Mesendoderm (in vitro differentiated cells): ENCODE results near the gene LDLRAD1.
A peak's percentile ranks its signal among the peaks of the same experiment; 100 is the strongest.
"Not testable (repeated sequence)": the region's sequence is repeated elsewhere in the genome, so short reads cannot be mapped to it uniquely, and the experiment has no call there.

Source experiments
- DNase-seq: peaks from one replicate; pipeline ENCODE4 v3.0.0; 2013
- H2AK5ac ChIP-seq: 2 replicates; pipeline ENCODE4 v1.6.1; 2013; ENCODE audit warnings: low read length, inconsistent platforms
- H2BK120ac ChIP-seq: 2 replicates; pipeline ENCODE4 v1.6.1; 2013; ENCODE audit warnings: low read depth, mild to moderate bottlenecking, low read length, moderate library complexity, mixed read lengths
- H2BK15ac ChIP-seq: replicated peaks from 2 replicates; pipeline ENCODE4 v1.6.1; 2013; ENCODE audit warnings: low read depth, mild to moderate bottlenecking, moderate library complexity
- H2BK5ac ChIP-seq: 2 replicates; pipeline ENCODE4 v1.6.1; 2013; ENCODE audit warnings: low read length, inconsistent platforms
- H3K18ac ChIP-seq: 2 replicates; pipeline ENCODE4 v1.6.1; 2013; ENCODE audit warnings: mild to moderate bottlenecking, low read length, mixed read lengths
- H3K23ac ChIP-seq: one replicate; pipeline ENCODE4 v1.6.1; 2013; ENCODE audit warnings: low read length
- H3K27ac ChIP-seq: 2 replicates; pipeline ENCODE4 v1.5.1; 2013; ENCODE audit warnings: low read depth, mild to moderate bottlenecking, inconsistent platforms, low read length, moderate library complexity
- H3K27me3 ChIP-seq: 2 replicates; pipeline ENCODE4 v1.6.1; 2013; ENCODE audit warnings: low read length, control low read depth, mild to moderate bottlenecking, inconsistent platforms; ENCODE audit not compliant: insufficient read depth, poor library complexity
- H3K36me3 ChIP-seq: 2 replicates; pipeline ENCODE4 v1.6.1; 2013; ENCODE audit warnings: low read length, inconsistent platforms; ENCODE audit not compliant: control insufficient read depth, insufficient read depth
- H3K4ac ChIP-seq: one replicate; pipeline ENCODE4 v1.6.1; 2013; ENCODE audit warnings: low read depth, mild to moderate bottlenecking, low read length, moderate library complexity
- H3K4me1 ChIP-seq: 2 replicates; pipeline ENCODE4 v1.6.1; 2013; ENCODE audit warnings: low read depth, low read length, inconsistent platforms; ENCODE audit not compliant: control insufficient read depth
- H3K4me2 ChIP-seq: 2 replicates; pipeline ENCODE4 v1.6.1; 2013; ENCODE audit warnings: low read length
- H3K4me3 ChIP-seq: 2 replicates; pipeline ENCODE4 v1.5.1; 2013; ENCODE audit warnings: mild to moderate bottlenecking, low read length
- H3K56ac ChIP-seq: one replicate; pipeline ENCODE4 v1.6.1; 2013; ENCODE audit warnings: low read length
- H3K79me1 ChIP-seq: 2 replicates; pipeline ENCODE4 v1.6.1; 2013; ENCODE audit warnings: low read length, inconsistent platforms
- H3K79me2 ChIP-seq: 2 replicates; pipeline ENCODE4 v1.6.1; 2013; ENCODE audit warnings: mild to moderate bottlenecking, low read length; ENCODE audit not compliant: control insufficient read depth, insufficient read depth
- H3K9ac ChIP-seq: 2 replicates; pipeline ENCODE4 v1.6.1; 2013; ENCODE audit warnings: low read length, inconsistent platforms
- H4K5ac ChIP-seq: one replicate; pipeline ENCODE4 v1.6.1; 2013; ENCODE audit warnings: low read length
- H4K8ac ChIP-seq: one replicate; pipeline ENCODE4 v1.6.1; 2013; ENCODE audit warnings: low read depth, mild to moderate bottlenecking, control low read depth, low read length, moderate library complexity
- WGBS: extraction: QIAGEN DNeasy Blood & Tissue Kit; methylation state at CpG from one replicate; pipeline ENCODE4 v1.1.7; 2013; ENCODE audit warnings: low lambda C conversion rate, missing lambda C conversion rate; ENCODE audit not compliant: insufficient coverage; ENCODE audit errors: extremely low coverage; 5-methylcytosine and 5-hydroxymethylcytosine counted together

LDLRAD1 gene

DNA sequence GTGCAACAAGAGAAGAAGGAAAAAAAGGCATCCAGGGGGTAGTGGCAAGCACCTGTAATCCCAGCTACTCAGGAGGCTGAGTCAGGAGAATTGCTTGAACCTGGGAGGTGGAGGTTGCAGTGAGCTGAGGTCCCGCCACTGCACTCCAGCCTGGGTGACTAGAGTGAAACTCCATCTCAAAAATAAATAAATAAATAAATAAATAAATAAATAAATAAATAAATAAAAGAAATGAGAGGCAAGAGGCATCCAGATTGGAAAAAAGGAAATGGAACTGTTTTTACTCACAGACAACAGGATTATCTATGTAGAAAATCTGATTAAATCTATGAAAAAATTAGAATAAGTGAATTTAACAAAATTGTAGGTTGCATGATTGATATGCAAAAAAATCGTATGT lies 23.5 kb downstream of the LDLRAD1 start:
- H3K79me1 ChIP-seq, H3K27me3 ChIP-seq, H4K5ac ChIP-seq, DNase-seq, H3K4me2 ChIP-seq, H3K4ac ChIP-seq, H3K9ac ChIP-seq, H2AK5ac ChIP-seq, H3K36me3 ChIP-seq, H3K4me1 ChIP-seq, H3K79me2 ChIP-seq, H4K8ac ChIP-seq, H3K27ac ChIP-seq, H2BK120ac ChIP-seq, H3K56ac ChIP-seq, H3K4me3 ChIP-seq, H2BK15ac ChIP-seq, H3K18ac ChIP-seq, H2BK5ac ChIP-seq, H3K23ac ChIP-seq: not testable (repeated sequence)
- WGBS: no CpG with 5 or more reads among the region's 2 CpGs

DNA sequence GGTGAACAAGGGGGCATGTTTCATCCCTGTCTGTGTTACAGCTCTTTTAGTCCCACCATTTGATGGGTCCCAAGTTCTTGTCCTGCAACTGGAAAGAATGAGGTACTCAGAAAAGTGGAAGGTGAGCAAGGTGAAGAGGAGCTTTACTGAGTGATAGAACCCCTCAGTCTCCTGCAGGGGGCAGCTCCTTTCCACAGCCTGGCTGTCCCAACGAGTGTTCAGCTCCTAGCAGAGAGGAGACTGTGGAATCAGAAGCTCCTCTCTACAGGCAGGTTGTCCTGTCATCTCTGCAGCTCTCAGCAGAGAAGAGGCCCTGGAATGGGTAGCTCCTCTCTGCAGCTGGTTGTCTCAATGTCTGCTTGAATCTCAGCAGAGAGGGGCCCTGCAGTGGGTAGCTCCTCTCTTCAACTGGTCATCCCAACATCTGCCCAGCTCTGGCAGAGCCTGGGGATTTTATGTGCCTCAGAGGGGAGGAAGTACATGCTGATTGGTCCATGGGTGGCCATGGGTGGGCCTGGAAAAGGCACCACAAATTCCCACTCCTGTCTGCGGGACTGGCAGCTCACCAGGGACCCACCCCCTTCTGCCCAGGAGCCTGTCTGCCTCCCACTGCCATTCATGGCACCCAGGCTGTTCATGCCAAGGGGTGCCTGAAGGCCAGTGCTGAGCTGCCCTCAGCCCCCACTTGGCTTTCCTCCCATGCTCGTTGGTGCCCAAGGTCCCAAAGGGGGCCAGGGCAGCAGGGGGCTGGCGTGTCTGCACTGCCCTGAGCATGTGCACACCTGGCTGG lies 25.7 kb downstream of the LDLRAD1 start:
- Histone ChIP-seq H3K4ac (no peak overlapping the region), H2BK120ac (no peak overlapping the region), H3K4me2 (no peak overlapping the region), H3K27me3 (no peaks in the 10 kb centered on the region), H3K9ac (no peak overlapping the region), H3K4me1 (no peaks in the 10 kb centered on the region), H2BK15ac (no peak overlapping the region), H3K4me3 (no peak overlapping the region), H3K36me3 (no peaks in the 10 kb centered on the region), H3K79me1 (no peaks in the 10 kb centered on the region), H3K18ac (no peak overlapping the region), H3K23ac (no peak overlapping the region), H3K79me2 (no peaks in the 10 kb centered on the region), H4K5ac (no peak overlapping the region), H4K8ac (no peak overlapping the region), H2AK5ac (no peak overlapping the region), H3K56ac (no peak overlapping the region), H3K27ac (no peak overlapping the region), H2BK5ac (no peak overlapping the region)
- no CpG with 5 or more reads among the region's 4 CpGs for WGBS
- DNase-seq: peak; percentile 67

- no peaks in the 10 kb centered on the region for H3K4me1 ChIP-seq
- no peak overlapping the region for H3K4me3 ChIP-seq
- WGBS: no CpG with 5 or more reads among the region's 2 CpGs
- no peak overlapping the region for H3K23ac ChIP-seq
- H3K4ac ChIP-seq: peak overlapping the region; percentile 31
- H3K18ac ChIP-seq: no peak overlapping the region
- H3K27me3 ChIP-seq: no peaks in the 10 kb centered on the region
- no peak overlapping the region for H2BK15ac ChIP-seq
- no peak overlapping the region for H3K9ac ChIP-seq
- no peaks in the 10 kb centered on the region for H3K36me3 ChIP-seq
- H4K8ac ChIP-seq: no peak overlapping the region
- no peak overlapping the region for H2AK5ac ChIP-seq
- H2BK5ac ChIP-seq: no peak overlapping the region
- no peak for DNase-seq
- H3K79me2 ChIP-seq: no peaks in the 10 kb centered on the region
- no peaks in the 10 kb centered on the region for H3K79me1 ChIP-seq
- H4K5ac ChIP-seq: no peak overlapping the region
- no peak overlapping the region for H3K4me2 ChIP-seq
- H3K27ac ChIP-seq: no peak overlapping the region
- H3K56ac ChIP-seq: no peak overlapping the region
- H2BK120ac ChIP-seq: no peak overlapping the region
Measured at GRCh38 chr1:53987880-53988279, 30.1 kb downstream of the LDLRAD1 start.

GRCh38 chr1:53986458-53986857 lies 31.5 kb downstream of the LDLRAD1 start:
- H3K23ac ChIP-seq: no peak overlapping the region
- no peak overlapping the region for H3K4ac ChIP-seq
- H4K8ac ChIP-seq: no peak overlapping the region
- WGBS: no CpG with 5 or more reads among the region's 3 CpGs
- H2BK15ac ChIP-seq: no peak overlapping the region
- no peaks in the 10 kb centered on the region for H3K79me2 ChIP-seq
- H4K5ac ChIP-seq: no peak overlapping the region
- no peak overlapping the region for H3K18ac ChIP-seq
- H3K4me3 ChIP-seq: no peak overlapping the region
- no peaks in the 10 kb centered on the region for H3K27me3 ChIP-seq
- no peak for DNase-seq
- no peak overlapping the region for H2BK120ac ChIP-seq
- H3K4me2 ChIP-seq: no peak overlapping the region
- no peak overlapping the region for H3K9ac ChIP-seq
- no peaks in the 10 kb centered on the region for H3K36me3 ChIP-seq
- peaks cover 2% of the 10 kb centered on the region for H3K4me1 ChIP-seq
- H3K27ac ChIP-seq: no peak overlapping the region
- no peak overlapping the region for H2AK5ac ChIP-seq
- no peak overlapping the region for H2BK5ac ChIP-seq
- no peak overlapping the region for H3K56ac ChIP-seq
- no peaks in the 10 kb centered on the region for H3K79me1 ChIP-seq

DNA sequence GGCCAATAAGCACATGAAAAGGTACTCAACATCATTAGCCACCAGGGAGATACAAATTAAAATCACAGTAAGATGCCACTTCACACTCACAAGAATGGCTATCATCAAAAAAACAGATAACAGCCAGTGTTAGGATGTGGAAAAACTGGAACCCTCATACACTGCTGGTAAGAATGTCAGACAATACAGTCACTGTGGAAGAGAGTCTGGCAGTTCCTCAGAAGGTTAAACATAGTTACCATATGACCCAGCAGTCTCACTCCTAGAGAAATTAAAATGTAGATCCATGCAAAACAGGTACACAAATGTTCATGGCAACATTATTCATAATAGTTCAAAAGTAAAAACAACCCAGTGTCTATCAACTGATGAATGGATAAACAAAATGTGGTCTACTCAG lies 33.3 kb downstream of the LDLRAD1 start:
- Histone ChIP-seq H3K79me1 (no peaks in the 10 kb centered on the region), H3K23ac (no peak overlapping the region), H4K5ac (no peak overlapping the region), H3K4ac (no peak overlapping the region), H3K56ac (no peak overlapping the region), H3K4me2 (no peak overlapping the region), H2AK5ac (no peak overlapping the region), H3K4me3 (no peak overlapping the region), H3K9ac (no peak overlapping the region), H3K27me3 (no peaks in the 10 kb centered on the region), H3K79me2 (no peaks in the 10 kb centered on the region), H3K27ac (no peak overlapping the region), H3K4me1 (peaks cover 2% of the 10 kb centered on the region), H2BK5ac (no peak overlapping the region), H4K8ac (no peak overlapping the region), H3K18ac (no peak overlapping the region), H2BK120ac (no peak overlapping the region), H2BK15ac (no peak overlapping the region), H3K36me3 (no peaks in the 10 kb centered on the region)
- peak; percentile 60 for DNase-seq

GRCh38 chr1:53982763-53983104 lies 35.3 kb downstream of the LDLRAD1 start:
- Histone ChIP-seq H2BK15ac (no peak overlapping the region), H2BK5ac (no peak overlapping the region), H3K4me3 (no peak overlapping the region), H3K27me3 (no peaks in the 10 kb centered on the region), H2BK120ac (no peak overlapping the region), H3K4ac (no peak overlapping the region), H4K5ac (no peak overlapping the region), H3K79me2 (no peaks in the 10 kb centered on the region), H3K9ac (peak overlapping the region; percentile 0), H3K18ac (no peak overlapping the region), H3K4me2 (peak overlapping the region; percentile 5), H3K23ac (no peak overlapping the region), H3K79me1 (no peaks in the 10 kb centered on the region), H3K56ac (peak overlapping the region; percentile 75), H3K4me1 (peaks cover 2% of the 10 kb centered on the region), H3K27ac (no peak overlapping the region), H2AK5ac (no peak overlapping the region), H3K36me3 (no peaks in the 10 kb centered on the region), H4K8ac (no peak overlapping the region)
- no peak for DNase-seq
- no CpG with 5 or more reads among the region's 4 CpGs for WGBS
